ENCODE measurements around the gene UGT1A3.

Gene UGT1A3

GRCh38 chr2:233758849-233759248 lies 30.0 kb downstream of the UGT1A3 start:
- TF ChIP-seq CTCF (IDR thresholded peaks at IDR 0.05; ENCODE audit: insufficient read depth, low read depth, low read length, missing control alignments), result no peak
- no peak overlapping the region for H3K4me3 ChIP-seq (ENCODE audit: low read depth, low read length)
- DNase-seq (ENCODE audit: low read depth), result no peak

- no peak for TF ChIP-seq CTCF (IDR thresholded peaks at IDR 0.05; ENCODE audit: insufficient read depth, low read depth, low read length, missing control alignments)
- H3K4me3 ChIP-seq (ENCODE audit: low read depth, low read length), result no peak within 1 kb of the TSS
- no peak for DNase-seq (ENCODE audit: low read depth)
Observed at GRCh38 chr2:233760043-233760442, 31.2 kb downstream of the UGT1A3 start, which contains the start of gene UGT1A1. UGT1A1 (plus strand) TSS chr2:233760270; CDS start chr2:233760288, 18 bp downstream.

- TF ChIP-seq CTCF (IDR thresholded peaks at IDR 0.05; ENCODE audit: insufficient read depth, low read depth, low read length, missing control alignments), result no peak
- DNase-seq (ENCODE audit: low read depth), result no peak
- H3K4me3 ChIP-seq (ENCODE audit: low read depth, low read length), result no peak overlapping the region
Observed at GRCh38 chr2:233761040-233761769, 32.4 kb downstream of the UGT1A3 start.

- no peak overlapping the region for H3K4me3 ChIP-seq (ENCODE audit: low read depth, low read length)
- DNase-seq (ENCODE audit: low read depth), result no peak
- TF ChIP-seq CTCF (IDR thresholded peaks at IDR 0.05; ENCODE audit: insufficient read depth, low read depth, low read length, missing control alignments), result no peak
Observed at GRCh38 chr2:233764264-233764663, 35.4 kb downstream of the UGT1A3 start.

- no peak for TF ChIP-seq CTCF (IDR thresholded peaks at IDR 0.05; ENCODE audit: insufficient read depth, low read depth, low read length, missing control alignments)
- H3K4me3 ChIP-seq (ENCODE audit: low read depth, low read length), result no peak overlapping the region
- no peak for DNase-seq (ENCODE audit: low read depth)
Observed at GRCh38 chr2:233764761-233765160, 35.9 kb downstream of the UGT1A3 start.

- DNase-seq (ENCODE audit: low read depth), result no peak
- H3K4me3 ChIP-seq (ENCODE audit: low read depth, low read length), result no peak overlapping the region
- TF ChIP-seq CTCF (IDR thresholded peaks at IDR 0.05; ENCODE audit: insufficient read depth, low read depth, low read length, missing control alignments), result no peak
Observed at GRCh38 chr2:233766416-233766815, 37.6 kb downstream of the UGT1A3 start.

- TF ChIP-seq CTCF (IDR thresholded peaks at IDR 0.05; ENCODE audit: insufficient read depth, low read depth, low read length, missing control alignments), result no peak
Observed at GRCh38 chr2:233768076-233768475, 39.2 kb downstream of the UGT1A3 start.

More at GRCh38 chr2:233768076-233768475, 39.2 kb downstream of the UGT1A3 start:
- no peak overlapping the region for H3K4me3 ChIP-seq (ENCODE audit: low read depth, low read length)
- no peak for DNase-seq (ENCODE audit: low read depth)
